CD4-positive, alpha-beta T cell treated with Interleukin-17A for 4 hours (primary cell): ENCODE results near the gene ARHGAP36.

ENCODE experiments used
- DNase-seq: peaks from one replicate; pipeline ENCODE4 v3.0.0-alpha.2; 2020; ENCODE audit warnings: mixed read lengths

The ARHGAP36 gene, protein sequence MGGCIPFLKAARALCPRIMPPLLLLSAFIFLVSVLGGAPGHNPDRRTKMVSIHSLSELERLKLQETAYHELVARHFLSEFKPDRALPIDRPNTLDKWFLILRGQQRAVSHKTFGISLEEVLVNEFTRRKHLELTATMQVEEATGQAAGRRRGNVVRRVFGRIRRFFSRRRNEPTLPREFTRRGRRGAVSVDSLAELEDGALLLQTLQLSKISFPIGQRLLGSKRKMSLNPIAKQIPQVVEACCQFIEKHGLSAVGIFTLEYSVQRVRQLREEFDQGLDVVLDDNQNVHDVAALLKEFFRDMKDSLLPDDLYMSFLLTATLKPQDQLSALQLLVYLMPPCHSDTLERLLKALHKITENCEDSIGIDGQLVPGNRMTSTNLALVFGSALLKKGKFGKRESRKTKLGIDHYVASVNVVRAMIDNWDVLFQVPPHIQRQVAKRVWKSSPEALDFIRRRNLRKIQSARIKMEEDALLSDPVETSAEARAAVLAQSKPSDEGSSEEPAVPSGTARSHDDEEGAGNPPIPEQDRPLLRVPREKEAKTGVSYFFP

DNA sequence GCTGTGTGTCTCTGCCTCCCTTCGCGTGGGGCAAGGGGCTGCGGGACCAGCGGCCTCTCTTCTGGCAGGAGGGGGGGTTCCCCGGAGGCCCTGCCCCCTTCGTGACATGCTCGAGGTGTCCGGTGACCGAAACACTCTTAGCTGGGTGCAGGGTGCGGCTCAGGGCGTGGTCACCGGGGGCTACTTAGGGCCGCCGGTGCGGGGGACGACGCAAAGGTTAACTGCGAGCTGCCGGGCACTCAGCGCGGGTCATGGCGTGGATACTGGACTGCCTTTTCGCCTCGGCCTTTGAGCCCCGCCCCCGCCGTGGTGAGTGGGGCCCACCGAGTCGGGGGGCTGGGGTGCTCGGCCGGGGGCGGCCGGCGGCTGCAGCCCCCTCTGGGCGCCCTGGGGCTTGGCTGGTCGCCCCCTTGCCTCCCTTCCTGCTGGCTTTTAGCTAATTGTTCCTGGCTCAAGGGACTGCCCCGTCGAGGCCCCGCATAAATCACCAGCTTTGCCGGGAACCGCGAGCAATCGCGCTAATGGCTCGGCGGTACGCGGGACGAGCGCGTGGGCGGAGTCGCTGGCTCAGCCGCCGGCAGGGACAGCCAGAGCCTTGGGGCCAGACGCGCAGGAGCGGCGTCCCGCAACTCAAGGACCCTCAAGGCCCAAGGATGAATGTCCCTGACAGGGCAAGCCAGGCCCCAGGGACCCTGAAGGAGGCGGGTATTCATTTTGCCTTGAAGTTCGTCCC, at the start of gene ARHGAP36:
Gene ARHGAP36, plus strand, starts transcription at position 211 of the 733 bp plus-strand sequence. CDS start 23,320 bp downstream, outside the sequence.
- DNase-seq = no peak

DNA sequence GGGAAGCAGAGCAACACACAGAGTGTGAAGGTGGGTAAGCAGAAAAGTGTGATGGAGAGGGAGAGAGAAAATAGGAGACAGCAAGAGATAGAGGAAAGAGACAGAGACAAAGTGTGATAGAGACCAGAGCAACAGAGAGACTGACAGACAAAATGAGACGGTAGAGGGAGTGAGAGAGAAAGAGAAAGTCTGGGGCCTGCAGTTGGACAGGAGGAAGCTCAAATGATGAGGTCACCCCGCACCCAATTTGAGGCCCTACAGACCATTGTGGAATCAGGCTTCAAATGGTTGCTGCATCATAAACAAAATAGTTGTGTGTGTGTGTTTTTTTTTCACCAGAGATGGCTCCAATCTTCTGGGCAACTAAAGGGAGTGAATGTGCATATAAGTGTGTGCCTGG, 48.0 kb upstream of the ARHGAP36 start:
- no peak for DNase-seq

DNA sequence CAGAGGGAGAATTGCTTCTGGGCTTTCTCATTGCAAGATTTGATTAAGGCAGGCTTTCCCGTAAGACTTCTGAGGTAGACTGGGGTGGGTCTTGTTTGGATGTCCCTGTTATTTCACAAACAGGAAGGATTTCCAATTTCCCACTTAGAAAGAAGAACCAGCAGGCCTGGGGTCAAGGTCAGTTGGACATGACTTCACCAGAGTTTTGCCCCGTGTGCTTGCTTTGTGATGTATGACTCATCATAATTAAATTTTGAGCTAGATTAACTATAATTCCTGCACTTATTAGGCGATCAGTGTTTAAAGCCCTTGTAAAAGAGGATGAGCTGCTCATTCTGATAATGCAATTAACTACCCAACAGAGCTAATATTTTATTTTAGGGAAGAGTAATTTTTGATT, 32.8 kb upstream of the ARHGAP36 start:
- no peak for DNase-seq

DNA sequence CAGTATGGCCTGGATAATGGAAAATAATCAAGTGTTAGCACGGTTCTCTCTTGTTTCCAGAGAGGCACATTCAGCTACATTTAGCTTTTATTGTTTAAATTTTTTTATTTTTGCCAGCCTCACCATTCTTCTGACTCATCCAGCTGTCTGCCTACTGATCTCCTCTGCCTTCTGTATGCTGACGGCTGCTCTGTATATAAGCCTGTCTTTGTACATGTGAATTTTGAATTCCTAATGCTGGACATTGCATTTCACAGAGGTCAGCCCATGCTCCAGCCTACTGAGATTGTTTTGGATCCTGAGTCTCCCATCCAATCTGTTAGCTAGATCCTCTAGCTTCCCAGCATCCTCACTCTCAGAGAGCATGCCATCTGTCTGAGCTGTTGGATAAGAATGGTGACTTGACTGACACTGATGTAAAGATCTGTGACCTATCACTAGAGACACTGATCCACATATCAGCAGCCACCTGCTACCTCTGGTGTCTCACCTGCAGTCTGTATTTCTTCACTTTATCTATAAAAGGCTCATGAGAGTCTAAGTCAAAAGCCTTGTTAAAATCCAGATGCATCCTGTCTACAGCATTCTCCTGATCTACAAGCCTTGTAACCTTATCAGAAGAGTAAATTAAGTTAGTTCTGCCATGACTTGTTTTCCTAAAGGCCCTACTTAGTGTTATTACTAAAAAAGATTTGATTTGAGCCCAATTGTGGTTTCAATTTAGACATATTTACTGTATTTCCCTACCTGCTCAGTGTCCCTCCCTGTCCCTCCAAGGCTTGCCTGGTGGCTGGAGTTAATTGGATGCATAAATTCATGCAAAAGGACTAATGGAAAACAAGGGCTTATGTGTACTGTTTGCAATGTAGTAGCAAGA, 25.6 kb upstream of the ARHGAP36 start:
- no peak for DNase-seq

DNA sequence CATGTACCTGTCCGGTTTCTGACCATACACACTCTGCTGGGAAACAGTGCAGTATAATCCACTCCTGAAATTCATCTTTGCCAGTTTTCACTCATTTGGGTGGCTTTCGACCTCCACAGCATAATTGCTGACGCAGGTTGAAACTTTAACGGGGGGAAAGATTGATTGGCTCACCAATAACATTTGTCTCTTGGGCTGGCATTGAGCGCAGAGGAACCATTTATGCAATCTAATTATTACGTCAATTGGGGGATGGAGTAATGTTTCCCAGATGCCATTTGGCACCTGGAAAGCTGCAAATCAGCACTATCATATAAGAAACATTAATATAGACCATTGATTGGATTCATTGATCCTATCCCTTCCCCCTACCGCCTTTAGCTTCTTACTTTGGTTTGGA, 24.1 kb upstream of the ARHGAP36 start:
- no peak for DNase-seq

DNA sequence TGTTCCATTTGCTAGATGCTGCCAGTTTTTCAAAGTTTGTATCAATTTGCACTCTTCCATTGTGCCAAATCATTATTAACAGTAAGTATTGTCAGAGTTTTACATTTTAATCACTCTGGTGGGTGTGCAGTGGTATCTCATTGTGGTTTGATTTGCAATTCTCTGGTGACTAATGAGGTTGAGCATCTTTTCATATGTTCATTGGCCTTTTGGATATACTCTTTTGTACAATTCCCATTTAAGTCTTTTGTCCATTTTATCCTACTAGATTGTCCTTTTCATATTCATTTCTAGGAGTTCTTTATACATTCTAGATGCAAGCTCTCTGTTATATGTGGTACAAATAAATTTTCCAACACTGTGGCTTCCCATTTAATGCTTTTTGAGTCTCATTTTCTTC, 17.4 kb upstream of the ARHGAP36 start:
- no peak for DNase-seq

GRCh38 chrX:131041667-131042066, 16.5 kb upstream of the ARHGAP36 start:
- DNase-seq = no peak

GRCh38 chrX:131045726-131046125, 12.4 kb upstream of the ARHGAP36 start:
- no peak for DNase-seq

DNA sequence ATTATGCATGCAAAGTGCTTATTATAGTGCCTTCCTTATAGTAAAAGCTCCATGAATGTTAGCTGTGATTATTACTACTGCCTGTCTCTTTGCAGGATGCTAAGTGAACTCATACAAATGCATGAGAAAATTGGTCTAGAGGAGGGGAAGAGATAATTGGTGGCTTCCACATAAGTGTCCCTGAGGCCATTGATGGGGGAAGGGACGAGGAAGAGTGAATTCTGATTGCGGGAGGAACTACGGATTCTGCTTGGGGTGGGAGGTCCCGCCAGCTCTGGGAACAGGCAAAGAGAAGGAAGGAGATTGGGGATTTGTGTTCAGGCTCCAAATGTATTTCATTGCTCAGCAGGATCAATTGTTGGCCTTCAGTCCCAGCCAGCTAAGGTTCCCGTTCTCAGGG, 11.6 kb upstream of the ARHGAP36 start:
- DNase-seq = no peak

DNA sequence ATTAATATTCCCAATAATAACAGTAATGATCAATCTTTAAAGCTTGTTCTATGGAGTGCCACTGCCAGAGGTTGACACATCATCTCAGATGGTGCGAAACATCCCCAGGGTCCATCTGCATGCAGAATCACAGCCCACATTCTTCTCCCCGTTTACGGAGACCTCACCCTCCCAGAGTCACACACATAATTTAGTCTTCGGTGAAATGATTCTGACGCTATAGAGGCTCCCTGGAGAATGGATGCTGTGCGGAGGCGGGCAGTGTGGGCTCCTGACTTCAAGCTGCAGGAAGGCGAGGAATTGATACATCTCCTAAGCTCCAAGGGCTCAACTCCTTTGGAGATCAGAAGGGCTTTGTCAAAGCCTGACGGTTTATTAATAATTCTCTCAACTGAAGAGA, 11.0 kb upstream of the ARHGAP36 start:
- no peak for DNase-seq

DNA sequence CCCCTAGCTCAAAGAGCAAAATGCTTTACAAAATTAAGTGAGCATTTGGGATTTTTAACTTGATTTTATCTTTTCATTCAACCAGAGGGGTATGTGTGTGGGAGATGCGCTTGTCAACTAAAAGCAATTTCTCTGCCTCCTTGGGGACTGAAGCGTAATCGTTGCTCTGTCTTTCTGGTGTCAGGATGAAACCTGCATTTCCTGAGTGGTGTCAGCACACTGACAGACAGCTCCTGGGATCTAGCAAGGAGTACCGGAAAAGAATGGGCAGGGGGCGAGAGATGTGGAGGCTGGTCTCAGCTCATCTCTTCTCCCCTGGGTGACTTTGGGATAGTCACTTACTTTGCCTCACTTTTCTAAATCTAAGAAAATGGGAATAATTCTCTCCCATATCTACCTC, 5.1 kb upstream of the ARHGAP36 start:
- DNase-seq = no peak

DNA sequence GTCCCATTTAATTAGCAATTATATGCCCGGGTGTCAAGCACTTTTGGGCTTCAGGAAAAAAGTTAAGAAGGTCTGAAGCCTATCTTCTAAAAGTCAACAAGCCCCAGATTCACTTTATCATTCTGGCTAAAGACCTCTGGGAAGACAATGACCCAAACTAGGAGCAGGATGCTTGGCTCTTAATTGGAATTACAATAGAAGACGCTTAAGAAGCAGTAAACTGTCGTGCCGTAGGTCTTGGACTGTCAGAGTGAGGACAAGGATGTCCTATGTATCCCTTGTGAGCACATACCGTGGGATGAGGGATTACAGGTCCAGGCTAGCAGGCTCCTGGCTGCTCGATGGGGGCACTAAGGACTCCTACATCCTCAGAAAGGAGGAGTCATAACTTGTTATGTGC, 3.2 kb upstream of the ARHGAP36 start:
- DNase-seq = no peak

- DNase-seq = no peak
These were observed 440 bp upstream of the ARHGAP36 start for GRCh38 chrX:131057706-131058105.

DNA sequence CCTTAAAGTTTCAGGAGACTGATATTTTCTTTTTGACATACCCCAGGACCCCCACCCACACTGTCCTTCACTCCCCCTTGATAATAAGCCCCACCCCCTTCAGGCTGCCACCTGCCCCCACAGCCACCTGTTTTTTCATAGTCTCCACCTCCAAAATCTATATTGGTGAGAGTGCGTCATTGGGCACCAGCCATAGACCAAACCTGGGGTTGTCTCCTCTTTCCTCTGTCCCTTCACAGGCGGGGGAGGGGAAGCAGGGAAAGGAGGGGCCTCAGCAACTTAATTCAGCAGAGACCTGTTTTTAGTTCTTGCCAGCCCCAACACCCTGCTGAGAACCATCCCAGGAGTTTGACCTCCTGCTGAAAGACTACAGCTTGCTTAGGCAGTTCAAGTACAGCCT, 1.1 kb downstream of the ARHGAP36 start:
- no peak for DNase-seq

GRCh38 chrX:131060147-131060546, 2.0 kb downstream of the ARHGAP36 start:
- no peak for DNase-seq

DNA sequence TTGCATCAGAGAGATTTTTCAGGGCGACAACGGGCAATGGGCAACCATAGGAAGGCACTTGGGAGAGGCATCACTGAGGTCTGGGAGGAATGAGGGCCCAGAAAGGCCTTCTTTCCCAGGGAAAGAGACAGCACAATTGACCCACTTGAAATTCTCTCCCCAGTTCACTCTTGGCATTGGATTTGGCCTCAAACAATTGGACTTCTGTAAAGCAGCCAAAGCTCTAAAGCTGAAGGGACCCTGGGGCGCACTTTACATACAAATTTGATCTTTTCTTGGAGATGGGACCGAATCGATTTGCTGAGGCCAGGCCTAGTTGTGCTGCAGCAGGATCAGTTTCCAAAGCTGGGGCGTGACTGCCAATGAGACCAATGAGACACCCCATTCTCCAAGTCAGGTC, 3.2 kb downstream of the ARHGAP36 start:
- no peak for DNase-seq

DNA sequence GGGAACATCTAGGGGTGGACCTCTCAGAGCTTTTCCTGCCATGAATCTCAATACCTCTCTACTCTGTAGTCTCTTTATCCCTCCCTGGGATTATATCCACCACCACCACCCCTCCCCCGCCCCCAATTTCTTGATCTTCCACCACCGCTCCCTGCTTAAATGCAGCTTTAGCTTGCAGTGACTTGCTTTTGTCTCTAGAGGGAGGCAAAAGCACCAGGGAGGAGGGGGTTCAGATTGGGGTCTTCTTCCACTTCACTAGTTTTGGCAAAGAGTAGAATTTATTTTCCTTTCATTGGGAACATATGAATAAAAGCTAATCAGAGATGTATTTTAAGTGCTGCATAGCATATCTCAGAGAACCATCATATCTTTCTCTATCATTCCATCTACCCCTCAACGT, 5.5 kb downstream of the ARHGAP36 start:
- no peak for DNase-seq

DNA sequence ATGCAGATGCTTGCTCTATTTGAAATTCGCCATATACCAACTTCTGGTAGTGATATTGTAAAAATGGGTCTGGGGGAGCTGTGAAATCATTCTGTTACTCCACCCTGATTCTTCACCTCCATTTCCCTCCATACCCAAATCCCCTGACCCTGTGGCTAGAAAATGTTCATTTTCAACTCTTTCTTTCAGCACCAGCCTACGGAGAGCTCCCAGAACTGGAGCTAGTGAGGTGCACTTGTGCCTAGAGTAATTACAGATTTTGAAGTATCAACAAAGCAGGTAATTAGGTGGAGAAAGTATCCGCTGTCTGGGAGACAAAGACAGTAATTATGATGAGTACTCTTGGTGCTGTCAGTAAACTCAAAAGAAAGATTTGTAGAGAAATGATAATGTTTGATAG, 8.1 kb downstream of the ARHGAP36 start:
- no peak for DNase-seq

DNA sequence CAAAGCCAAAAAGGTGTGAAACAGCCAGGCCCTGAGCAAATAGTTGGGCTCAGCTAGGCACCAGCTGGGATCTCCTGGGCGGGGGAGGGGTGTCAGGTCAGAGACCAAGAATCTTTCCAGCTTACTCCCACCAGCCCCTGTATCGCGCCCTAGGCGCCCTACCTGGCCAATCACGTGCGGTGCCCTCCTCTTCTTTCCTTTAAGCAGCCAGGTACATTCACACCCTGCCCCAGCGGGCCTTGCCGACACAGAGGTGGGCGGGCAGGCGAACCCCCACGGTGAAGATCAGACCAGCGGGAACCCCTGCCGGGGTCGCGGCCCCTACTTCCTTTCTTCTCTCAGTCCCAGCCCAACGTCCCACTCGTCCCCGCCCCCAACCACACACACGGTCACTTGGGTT, 9.1 kb downstream of the ARHGAP36 start:
- DNase-seq = no peak

DNA sequence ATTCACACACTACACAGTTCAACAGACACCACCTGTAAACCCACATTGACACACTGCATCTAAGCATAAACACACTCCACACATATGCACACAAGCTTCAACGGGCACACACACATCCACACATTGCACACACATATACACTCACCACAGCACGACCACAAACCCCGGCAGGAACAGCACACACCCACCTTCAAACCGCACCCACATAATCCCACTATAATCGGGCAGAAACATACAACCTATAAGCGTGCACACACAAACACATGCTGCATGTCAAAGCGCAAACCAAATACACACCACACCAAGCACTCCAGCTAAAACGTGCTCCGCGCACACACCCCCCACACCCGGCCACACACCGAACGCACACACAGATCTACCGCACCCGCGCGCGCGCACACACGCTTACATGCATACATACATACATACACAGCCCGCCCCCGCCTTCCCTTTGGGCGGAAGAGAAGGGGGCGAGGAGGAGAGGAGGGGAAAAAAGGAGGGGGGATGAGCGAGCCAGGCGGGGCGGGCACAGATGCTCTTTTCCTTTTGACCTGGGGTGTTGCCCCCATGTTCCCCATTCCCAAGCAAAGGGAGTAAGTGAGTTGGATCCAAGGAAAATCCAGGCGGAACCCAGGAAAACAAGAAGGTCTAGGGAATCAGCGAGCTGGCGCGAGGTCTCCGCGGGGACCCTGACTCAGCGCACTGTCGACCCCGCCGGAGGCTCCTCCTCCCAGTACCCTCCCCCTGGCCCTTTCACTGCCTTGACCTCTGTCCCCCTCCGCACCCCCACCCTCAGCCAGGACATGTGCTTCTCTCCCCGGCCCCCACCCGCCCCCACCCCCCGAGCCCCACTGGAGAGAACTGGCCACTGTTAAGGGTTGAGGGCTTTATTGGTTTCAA, 9.9 kb downstream of the ARHGAP36 start:
- no peak for DNase-seq

GRCh38 chrX:131068945-131069719, 11.0 kb downstream of the ARHGAP36 start:
- no peak for DNase-seq
